Coronary artery (tissue), 2 donors: ENCODE results near the gene GRIN1.
A peak's percentile ranks its signal among the peaks of the same experiment; 100 is the strongest.

Experiments
- DNase-seq: peaks from one replicate; pipeline ENCODE4 v3.0.0-alpha.2; 2017; ENCODE audit warnings: low spot score
- H3K27ac ChIP-seq, 2 donors: fragments of 200-600 bp; sonication (generic); one replicate each; pipeline ENCODE4 v1.5.1; 2016 to 2019
- H3K4me3 ChIP-seq: fragments of 200-600 bp; sonication (generic); 2 replicates; pipeline ENCODE4 v1.5.1; 2016; ENCODE audit warnings: mild to moderate bottlenecking, moderate library complexity
- CTCF ChIP-seq: fragments of 200-600 bp; sonication (generic); IDR thresholded peaks from one replicate; pipeline ENCODE4 v1.5.1; 2019; ENCODE audit warnings: antibody characterized with exemption

GRIN1 gene

DNA sequence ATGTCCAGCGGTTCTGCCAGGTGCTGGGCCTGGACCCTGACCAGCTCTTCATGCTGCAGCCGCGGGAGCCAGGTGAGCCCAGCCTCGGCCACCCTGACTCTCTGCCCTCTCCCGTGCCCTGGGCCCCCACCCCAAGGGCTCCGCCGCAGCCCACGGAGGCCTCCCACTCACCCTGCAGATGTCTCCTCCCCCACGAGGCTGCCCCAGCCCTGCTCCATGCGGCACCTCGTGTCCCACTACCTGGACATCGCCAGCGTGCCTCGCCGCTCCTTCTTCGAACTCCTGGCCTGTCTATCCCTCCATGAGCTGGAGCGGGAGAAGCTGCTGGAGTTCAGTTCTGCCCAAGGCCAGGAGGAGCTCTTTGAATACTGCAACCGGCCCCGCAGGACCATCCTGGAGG lies 75.7 kb downstream of the GRIN1 start:
- Histone ChIP-seq H3K4me3 (no peak overlapping the region), H3K27ac (no peak overlapping the region)
- TF ChIP-seq CTCF: no peak
- DNase-seq: no peak

GRCh38 chr9:137215196-137215986 lies 76.4 kb downstream of the GRIN1 start:
- no peak for DNase-seq
- TF ChIP-seq CTCF: no peak
- Histone ChIP-seq H3K27ac (no peak overlapping the region), H3K4me3 (no peak overlapping the region)

DNA sequence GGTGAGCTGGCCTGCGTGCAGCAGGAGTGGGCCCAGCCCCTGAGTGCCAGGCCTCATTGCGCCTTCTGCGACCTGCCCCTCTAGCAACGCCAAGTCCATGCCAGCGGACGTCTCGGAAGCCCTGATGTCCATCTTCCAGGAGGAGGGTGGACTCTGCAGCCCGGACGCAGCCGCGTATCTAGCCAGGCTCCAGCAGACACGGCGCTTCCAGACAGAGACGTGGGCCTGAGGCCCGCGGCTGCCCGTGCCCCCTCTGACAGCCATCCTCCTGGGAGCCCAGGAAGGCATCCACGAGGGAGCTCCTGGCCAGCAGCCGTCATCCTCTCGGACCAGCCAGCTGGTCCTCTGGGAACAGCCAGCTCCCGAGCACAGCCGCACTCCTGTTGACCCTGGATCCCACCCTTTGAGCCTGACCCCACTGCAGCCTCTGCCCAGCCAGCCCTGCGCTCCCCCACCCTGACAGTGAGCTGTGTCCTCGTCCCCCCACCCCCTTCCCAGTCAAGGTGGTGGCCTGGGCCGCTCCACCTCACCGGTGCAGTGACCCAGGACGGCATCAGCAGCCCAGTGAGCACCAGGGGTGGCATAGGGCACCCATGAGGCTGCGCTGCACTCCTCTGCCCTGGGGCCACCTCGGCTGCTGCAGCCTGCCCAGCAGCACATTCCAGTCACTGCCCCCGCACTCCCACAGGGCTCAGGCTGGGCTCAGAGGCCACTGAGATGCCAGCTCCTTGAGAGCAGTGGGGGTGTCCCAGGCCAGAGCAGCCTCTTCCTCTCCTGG lies 77.4 kb downstream of the GRIN1 start:
- H3K4me3 ChIP-seq: no peak overlapping the region
- no peak for TF ChIP-seq CTCF
- H3K27ac ChIP-seq: peak overlapping the region in 1 of 2 donors; percentile 38
- DNase-seq: no peak

DNA sequence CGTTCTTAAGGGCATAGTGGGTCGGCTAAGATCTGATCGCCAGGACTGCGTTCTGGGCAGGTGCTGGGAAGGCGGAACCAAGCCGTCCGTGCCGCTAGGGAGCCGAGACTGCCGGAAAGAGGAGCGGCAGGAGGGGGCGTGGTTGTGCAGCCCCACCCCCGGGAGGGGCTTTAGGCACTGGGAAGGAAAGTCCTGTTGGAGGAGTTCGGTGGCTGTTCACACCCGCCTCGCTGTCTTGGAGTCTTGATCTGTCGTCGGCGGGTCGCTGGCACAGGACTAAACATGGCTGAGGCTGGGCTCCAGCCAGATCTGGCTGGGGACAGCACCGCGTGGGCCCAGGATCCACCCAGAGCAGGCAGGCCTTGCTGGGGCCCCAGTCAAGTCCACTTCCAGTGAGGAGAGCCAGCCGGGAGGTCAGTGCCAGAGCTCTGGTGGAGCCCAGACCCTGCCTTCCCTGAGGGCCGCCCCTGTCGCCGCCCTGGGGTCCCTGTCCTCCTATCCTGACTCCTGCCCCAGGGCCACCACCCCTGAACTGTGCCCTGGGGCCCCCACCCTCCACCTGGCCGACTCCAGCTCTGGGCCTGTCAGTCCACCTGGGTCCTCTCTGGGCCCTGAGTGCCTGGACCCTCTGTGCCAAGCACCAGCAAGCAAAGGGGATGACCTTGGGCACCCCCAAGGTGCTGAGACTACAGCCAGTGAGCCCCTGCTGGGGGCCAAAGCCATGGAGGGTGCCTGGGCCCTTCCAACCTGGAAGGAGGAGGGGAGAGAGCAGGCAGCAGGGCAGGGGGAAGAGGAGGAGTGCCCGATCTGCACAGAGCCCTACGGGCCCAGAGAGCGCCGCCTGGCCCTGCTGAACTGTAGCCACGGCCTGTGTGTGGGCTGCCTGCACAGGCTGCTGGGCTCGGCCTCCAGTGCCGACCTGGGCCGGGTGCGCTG lies 78.6 kb downstream of the GRIN1 start:
- peak overlapping the region in 1 of 2 donors; percentile 38 for H3K27ac ChIP-seq
- no peak for DNase-seq
- TF ChIP-seq CTCF: no peak
- peak overlapping the region; percentile 50 for H3K4me3 ChIP-seq

- DNase-seq: no peak
- no peak for TF ChIP-seq CTCF
- Histone ChIP-seq H3K4me3 (no peak overlapping the region), H3K27ac (no peak overlapping the region)
Measured at GRCh38 chr9:137218212-137218753, 79.3 kb downstream of the GRIN1 start.
